IMR-90 (cell line): ENCODE data around the gene DPF1. TPM values are rescaled to one million over a fixed set of nuclear protein-coding genes. Genes with fewer than 3 reads are reported as not detected.

Source experiments
- ATAC-seq: fragments of 200-7000 bp; cut with Tn5 transposase; 2 replicates; pipeline ENCODE4 v1.9.1; 2020; ENCODE audit warnings: low read depth, mild to moderate bottlenecking, moderate library complexity
- BruUV-seq: library from RNA; stranded (reverse); fragments of 400-500 nt; replicated peaks from 2 replicates; lab custom pipeline; 2021; lab: Mats Ljungman, UMichigan
- CTCF ChIA-PET: fragments of 300-600 bp; formaldehyde crosslinking; extraction: SDS; loops from one replicate; lab custom pipeline; 2021; ENCODE audit warnings: antibody characterized with exemption; lab: Yijun Ruan, JAX
- POLR2A ChIA-PET: fragments of 300-600 bp; sonication (Branson Sonifier 250); formaldehyde crosslinking; loops from one replicate; lab custom pipeline; 2022; ENCODE audit warnings: antibody characterized with exemption; ENCODE audit not compliant: unreplicated experiment; lab: Charles Lee
- DNase-seq: peaks from one replicate; pipeline ENCODE4 v3.0.0; 2013
- H2AFZ ChIP-seq: replicated peaks from 2 replicates; pipeline ENCODE3; 2013; ENCODE audit warnings: low read length, mild to moderate bottlenecking; ENCODE audit not compliant: poor library complexity
- H2AK5ac ChIP-seq: 2 replicates; pipeline ENCODE4 v1.6.1; 2013; ENCODE audit warnings: low read depth, low read length, inconsistent platforms
- H2AK9ac ChIP-seq: replicated peaks from 2 replicates; pipeline ENCODE3; 2013; ENCODE audit warnings: mild to moderate bottlenecking, low read depth, low read length, moderate library complexity; ENCODE audit not compliant: poor library complexity
- H2BK120ac ChIP-seq: 2 replicates; pipeline ENCODE4 v1.6.1; 2013; ENCODE audit warnings: low read depth, low read length, inconsistent platforms
- H2BK15ac ChIP-seq: 3 replicates; pipeline ENCODE4 v1.6.1; 2013; ENCODE audit warnings: low read depth, low read length, inconsistent platforms
- H2BK20ac ChIP-seq: 2 replicates; pipeline ENCODE4 v1.6.1; 2013; ENCODE audit warnings: low read depth, mild to moderate bottlenecking, inconsistent platforms, low read length, moderate library complexity
- H2BK5ac ChIP-seq: 2 replicates; pipeline ENCODE4 v1.6.1; 2013; ENCODE audit warnings: mild to moderate bottlenecking, low read depth, low read length, inconsistent platforms; ENCODE audit not compliant: poor library complexity, severe bottlenecking
- H3K14ac ChIP-seq: replicated peaks from 2 replicates; pipeline ENCODE4 v1.6.1; 2013; ENCODE audit warnings: low read depth, low read length, inconsistent platforms
- H3K18ac ChIP-seq: 2 replicates; pipeline ENCODE4 v1.6.1; 2013; ENCODE audit warnings: low read depth, low read length, control low read depth
- H3K23ac ChIP-seq: 2 replicates; pipeline ENCODE4 v1.6.1; 2013; ENCODE audit warnings: low read depth, low read length, inconsistent platforms
- H3K27ac ChIP-seq: 2 replicates; pipeline ENCODE4 v1.5.1; 2013; ENCODE audit warnings: mild to moderate bottlenecking, control low read depth, low read length; ENCODE audit not compliant: insufficient read depth
- H3K27me3 ChIP-seq: 2 replicates; pipeline ENCODE4 v1.6.1; 2013; ENCODE audit warnings: low read length; ENCODE audit not compliant: control insufficient read depth, insufficient read depth
- H3K36me3 ChIP-seq: 2 replicates; pipeline ENCODE4 v1.6.1; 2013; ENCODE audit warnings: low read length, mixed read lengths; ENCODE audit not compliant: control insufficient read depth, insufficient read depth
- H3K4ac ChIP-seq: 2 replicates; pipeline ENCODE4 v1.6.1; 2013; ENCODE audit warnings: low read depth, low read length, inconsistent platforms
- H3K4me1 ChIP-seq: 2 replicates; pipeline ENCODE4 v1.6.1; 2013; ENCODE audit warnings: low read length, mixed read lengths; ENCODE audit not compliant: control insufficient read depth, insufficient read depth
- H3K4me2 ChIP-seq: 2 replicates; pipeline ENCODE4 v1.6.1; 2013; ENCODE audit warnings: low read depth, mild to moderate bottlenecking, control low read depth, low read length, moderate library complexity
- H3K4me3 ChIP-seq: 2 replicates; pipeline ENCODE4 v1.5.1; 2013; ENCODE audit warnings: low read depth, mild to moderate bottlenecking, control low read depth, low read length, moderate library complexity; ENCODE audit not compliant: insufficient read depth
- H3K56ac ChIP-seq: 2 replicates; pipeline ENCODE4 v1.6.1; 2013; ENCODE audit warnings: low read length, inconsistent platforms; ENCODE audit not compliant: insufficient read depth; ENCODE audit errors: extremely low read depth
- H3K79me1 ChIP-seq, 2 experiments: 2 replicates each; pipeline ENCODE4 v1.6.1; 2013; ENCODE audit warnings: low read length in 2 of 2, inconsistent platforms in 1 of 2, low read depth in 1 of 2
- H3K9ac ChIP-seq: 2 replicates; pipeline ENCODE4 v1.6.1; 2013; ENCODE audit warnings: low read depth, low read length, control low read depth
- H3K9me1 ChIP-seq: 2 replicates; pipeline ENCODE4 v1.6.1; 2013; ENCODE audit warnings: low read length, inconsistent platforms; ENCODE audit not compliant: insufficient read depth
- H3K9me3 ChIP-seq: 2 replicates; pipeline ENCODE4 v1.6.1; 2013; ENCODE audit warnings: low read length; ENCODE audit not compliant: control insufficient read depth, insufficient read depth
- H4K20me1 ChIP-seq: 2 replicates; pipeline ENCODE4 v1.6.1; 2013; ENCODE audit warnings: low read length, inconsistent platforms; ENCODE audit not compliant: insufficient read depth
- H4K5ac ChIP-seq: 2 replicates; pipeline ENCODE4 v1.6.1; 2013; ENCODE audit warnings: mild to moderate bottlenecking, low read depth, low read length, control low read depth
- H4K8ac ChIP-seq, 2 experiments: 2 replicates each; pipeline ENCODE4 v1.6.1; 2013; ENCODE audit warnings: low read depth in 2 of 2, low read length in 2 of 2, control low read depth in 1 of 2, inconsistent platforms in 1 of 2
- H4K91ac ChIP-seq: 2 replicates; pipeline ENCODE4 v1.6.1; 2013; ENCODE audit warnings: low read depth, low read length, inconsistent platforms; ENCODE audit not compliant: insufficient read depth
- POLR2A ChIP-seq: IDR thresholded peaks from 2 replicates; pipeline ENCODE4 v1.6.1; 2012; ENCODE audit warnings: mild to moderate bottlenecking, low read depth, low read length
- RAD21 ChIP-seq: IDR thresholded peaks from 2 replicates; pipeline ENCODE4 v1.6.1; 2012; ENCODE audit warnings: low read length, improper control_type of control experiment
- USF2 ChIP-seq: fragments of 150-350 bp; IDR thresholded peaks from 2 replicates; pipeline ENCODE4 v1.6.1; 2017; ENCODE audit warnings: mild to moderate bottlenecking, antibody characterized with exemption, low read length, low read depth
- WGBS, 2 experiments: methylation state at CpG; one replicate each; pipeline versions ENCODE4 v1.1.5 to v1.1.7; 2013; ENCODE audit warnings: missing lambda C conversion rate in 2 of 2; ENCODE audit not compliant: insufficient read length in 1 of 2; ENCODE audit errors: extremely low coverage in 2 of 2; 5-methylcytosine and 5-hydroxymethylcytosine counted together
- dilution Hi-C: fragments of 300-500 bp; cut with HindIII; formaldehyde crosslinking; loops from one replicate; pipeline ENCODE4 v1.14.3; 2018; ENCODE audit warnings: low sequenced_read_pairs; ENCODE audit not compliant: unreplicated experiment
- in situ Hi-C: fragments of 300-500 bp; cut with MboI; formaldehyde crosslinking; loops from 3 replicates; pipeline ENCODE4 v1.14.3; 2019; ENCODE audit warnings: low sequenced_read_pairs, inconsistent platforms, mixed read lengths
- intact Hi-C: fragments of 100-400 bp; cut with micrococcal nuclease; formaldehyde crosslinking; loops from 2 replicates; pipeline ENCODE4 v1.10.0; 2022
- polyA plus RNA-seq, 3 experiments: library from polyadenylated mRNA; depleted of rRNA; stranded (reverse); fragments of >200 nt; gene quantifications; 2 replicates each; pipeline ENCODE4 v1.2.3, GENCODE V29; 2012; ENCODE audit warnings: low replicate concordance in 1 of 3
- total RNA-seq: library from RNA; depleted of rRNA; stranded (reverse); fragments of >200 nt; gene quantifications from 2 replicates; pipeline ENCODE4 v1.2.3, GENCODE V29; 2012

DPF1 gene
- total and polyA plus RNA-seq, 2 of the 4 experiments (the other 2 are of a cell fraction): 3.2 to 5.5 TPM

DNA sequence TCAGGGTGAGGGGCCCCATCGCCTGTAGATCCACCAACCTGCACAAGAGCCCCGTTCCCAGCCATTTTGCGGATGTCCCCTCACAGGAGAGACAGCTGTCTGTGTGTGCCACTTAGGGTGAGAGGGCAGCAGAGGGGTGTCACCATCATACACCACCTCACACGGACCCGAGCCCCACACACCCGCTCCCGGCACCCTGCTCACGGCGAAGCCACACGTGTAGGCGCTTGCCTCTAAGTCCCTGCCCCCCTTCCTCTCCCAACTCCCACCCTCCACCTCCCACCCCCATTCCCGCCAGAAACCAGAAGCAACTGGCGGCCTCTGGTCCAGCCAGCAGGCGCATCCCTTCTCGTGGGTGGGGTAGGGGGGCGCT is 4.0 kb upstream of the DPF1 start:
- Histone ChIP-seq H2BK5ac (no peak overlapping the region), H3K4ac (no peak overlapping the region), H3K18ac (no peak overlapping the region), H3K27ac (no peak overlapping the region), H2BK20ac (no peak overlapping the region), H4K5ac (no peak overlapping the region), H2BK15ac (no peak overlapping the region), H2AFZ (peak overlapping the region; percentile 14), H3K14ac (no peak overlapping the region), H3K27me3 (peaks cover 3% of the 10 kb centered on the region; the same call in 1 of the 2 replicates), H4K8ac (no peak overlapping the region), H3K23ac (no peak overlapping the region), H2AK9ac (no peak overlapping the region), H3K9me3 (no peaks in the 10 kb centered on the region), H3K9ac (no peak overlapping the region), H3K56ac (no peak overlapping the region), H3K4me3 (no peak overlapping the region), H3K4me1 (peaks cover 3% of the 10 kb centered on the region; the same call in 1 of the 2 replicates), H4K91ac (no peak overlapping the region), H4K20me1 (no peaks in the 10 kb centered on the region; the same call in 1 of the 2 replicates), H3K79me1 (peaks cover 6 to 21% of the 10 kb centered on the region in 2 experiments), H2BK120ac (no peak overlapping the region), H3K36me3 (no peaks in the 10 kb centered on the region), H3K4me2 (no peak overlapping the region), H2AK5ac (no peak overlapping the region), H3K9me1 (peaks cover 14% of the 10 kb centered on the region)
- ATAC-seq (no peak), DNase-seq (no peak)
- TF ChIP-seq POLR2A: no peak
- TF ChIP-seq USF2: no peak
- no peak for TF ChIP-seq RAD21
- intact Hi-C loops: no loop called here
- in situ Hi-C loops: loop anchor here (25.0 kb wide), 1 partner anchor 409 kb away; the partner anchor contains the start of gene ACTN4
- CTCF ChIA-PET: no interaction called here
- no CpG with 5 or more reads among the region's 16 CpGs for WGBS, 2 experiments
- BruUV-seq: no TSS peak
- dilution Hi-C loops: no loop called here
- POLR2A ChIA-PET: no interaction called here
